ENCODE results near the gene CD160.

- TF ChIP-seq OVOL3 (tag by site-specific recombination; IDR thresholded peaks at IDR 0.05): no peak
- TF ChIP-seq ZNF654 (tag by site-specific recombination; IDR thresholded peaks at IDR 0.05; ENCODE audit: low read depth): no peak
- TF ChIP-seq ZNF394 (tag by site-specific recombination; IDR thresholded peaks at IDR 0.05; ENCODE audit: borderline replicate concordance): no peak
- no peak for TF ChIP-seq ZFP3 (tag by site-specific recombination; IDR thresholded peaks at IDR 0.05; ENCODE audit: low read depth)
- TF ChIP-seq RBAK (tag by site-specific recombination; IDR thresholded peaks at IDR 0.05): no peak
- TF ChIP-seq YY1 (tag by site-specific recombination; IDR thresholded peaks at IDR 0.05): no peak
- no peak for TF ChIP-seq CTCF (tag by site-specific recombination; IDR thresholded peaks at IDR 0.05)
- no peak for TF ChIP-seq ZNF324 (tag by site-specific recombination; IDR thresholded peaks at IDR 0.05)
- no peak for TF ChIP-seq KLF16 (tag by site-specific recombination; IDR thresholded peaks at IDR 0.05)
Measured at GRCh38 chr1:145714524-145715111, 4.7 kb upstream of the CD160 start.
